Mesothelial cell of epicardium (in vitro differentiated cells): Measurements from ENCODE around the gene RAB29. TPM values are rescaled to one million over a fixed set of nuclear protein-coding genes. Genes with fewer than 3 reads are reported as not detected.

Experiments
- DNase-seq, 2 experiments: peaks; one replicate each; pipeline ENCODE4 v3.0.0; 2021; ENCODE audit warnings: low spot score in 2 of 2; ENCODE audit not compliant: unreplicated experiment in 2 of 2
- H3K27ac Mint-ChIP-seq: 2 replicates; pipeline ENCODE4 v1.8.0; 2021; ENCODE audit warnings: mixed read lengths
- H3K27me3 Mint-ChIP-seq: 2 replicates; pipeline ENCODE4 v1.8.0; 2021; ENCODE audit warnings: low read depth, mixed read lengths
- H3K36me3 Mint-ChIP-seq: 2 replicates; pipeline ENCODE4 v1.8.0; 2021; ENCODE audit warnings: mixed read lengths
- H3K4me1 Mint-ChIP-seq: 2 replicates; pipeline ENCODE4 v1.8.0; 2021; ENCODE audit warnings: mixed read lengths
- H3K4me3 Mint-ChIP-seq: 2 replicates; pipeline ENCODE4 v1.8.0; 2021; ENCODE audit warnings: mild to moderate bottlenecking, moderate library complexity, mixed read lengths
- H3K9me3 Mint-ChIP-seq: 2 replicates; pipeline ENCODE4 v1.8.0; 2021; ENCODE audit warnings: mixed read lengths
- CTCF ChIP-seq: fragments of 200-600 bp; sonication (generic); IDR thresholded peaks from one replicate; pipeline ENCODE4 v1.5.0; 2021; ENCODE audit warnings: antibody characterized with exemption; ENCODE audit not compliant: unreplicated experiment
- total RNA-seq: library from RNA; stranded (reverse); gene quantifications from 3 replicates; pipeline ENCODE4 v1.2.1, GENCODE V29; 2021

The RAB29 gene
- total RNA-seq, 1 donor from 2014 or later: 8.7 TPM

DNA sequence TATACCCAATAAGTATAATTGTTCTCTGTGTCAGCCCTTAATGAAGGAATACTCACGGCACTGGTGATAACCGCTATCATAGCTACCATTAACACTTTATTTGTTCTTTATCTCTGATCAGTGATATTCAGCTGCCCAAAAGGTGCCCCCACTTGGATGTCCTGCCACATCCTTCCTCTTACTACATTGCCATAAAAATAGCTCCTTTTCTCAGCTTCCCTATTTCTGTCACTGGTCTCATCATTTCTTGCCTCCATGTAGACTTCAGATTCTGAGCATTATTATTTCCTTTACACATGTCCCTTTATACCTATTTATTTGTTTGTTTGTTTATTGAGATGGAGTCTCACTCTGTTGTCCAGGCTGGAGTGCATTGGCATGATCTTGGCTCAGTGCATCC, 2.7 kb upstream of the RAB29 start:
- DNase-seq: no peak
- Mint-ChIP-seq H3K27me3 (peaks cover 30% of the 10 kb centered on the region), H3K4me3 (no peak overlapping the region), H3K36me3 (no peaks in the 10 kb centered on the region), H3K4me1 (peaks cover 17% of the 10 kb centered on the region), H3K27ac (no peak overlapping the region), H3K9me3 (no peaks in the 10 kb centered on the region)
- no peak for TF ChIP-seq CTCF

- H3K4me1 Mint-ChIP-seq: peaks cover 35% of the 10 kb centered on the region
- H3K27ac Mint-ChIP-seq: no peak overlapping the region
- H3K4me3 Mint-ChIP-seq: peak overlapping the region; percentile 86
- H3K9me3 Mint-ChIP-seq: no peaks in the 10 kb centered on the region
- H3K27me3 Mint-ChIP-seq: peaks cover 38% of the 10 kb centered on the region
- H3K36me3 Mint-ChIP-seq: no peaks in the 10 kb centered on the region
- TF ChIP-seq CTCF: no peak
- DNase-seq: no peak
These were observed 405 bp upstream of the RAB29 start for GRCh38 chr1:205775717-205776056.

- no peaks in the 10 kb centered on the region for H3K9me3 Mint-ChIP-seq
- H3K27ac Mint-ChIP-seq: no peak overlapping the region
- peaks cover 38% of the 10 kb centered on the region for H3K27me3 Mint-ChIP-seq
These were observed 876 bp downstream of the RAB29 start for GRCh38 chr1:205774198-205775014.

DNA sequence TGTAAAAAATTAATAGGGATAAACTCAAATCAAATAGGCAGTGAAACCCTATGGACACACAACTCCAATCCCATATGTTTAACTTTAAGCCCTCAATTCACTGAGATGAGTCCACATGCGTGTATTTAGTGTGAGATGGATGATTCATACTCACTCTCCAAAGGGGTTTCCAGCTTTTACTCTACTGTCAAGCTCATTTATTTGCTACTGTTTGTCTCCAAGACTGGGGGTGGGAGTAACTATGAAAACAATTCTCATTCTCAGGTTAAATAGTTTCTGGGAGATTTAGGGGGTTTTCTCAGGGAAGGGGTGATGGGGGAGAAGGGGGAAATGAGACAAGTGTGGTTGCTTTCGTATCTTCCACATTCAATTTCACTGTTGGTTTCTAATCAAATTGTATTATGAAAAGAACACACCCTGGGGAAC, 2.7 kb downstream of the RAB29 start:
- H3K4me3 Mint-ChIP-seq: no peak overlapping the region
- H3K9me3 Mint-ChIP-seq: no peaks in the 10 kb centered on the region
- no peak for TF ChIP-seq CTCF
- peaks cover 38% of the 10 kb centered on the region for H3K27me3 Mint-ChIP-seq
- no peaks in the 10 kb centered on the region for H3K36me3 Mint-ChIP-seq
- H3K4me1 Mint-ChIP-seq: peaks cover 52% of the 10 kb centered on the region
- H3K27ac Mint-ChIP-seq: no peak overlapping the region
- no peak for DNase-seq

More at GRCh38 chr1:205774198-205775014, 876 bp downstream of the RAB29 start:
- H3K36me3 Mint-ChIP-seq: no peaks in the 10 kb centered on the region
- peaks cover 48% of the 10 kb centered on the region for H3K4me1 Mint-ChIP-seq
- H3K4me3 Mint-ChIP-seq: peak overlapping the region; percentile 86
- no peak for TF ChIP-seq CTCF
- no peak for DNase-seq

- no peaks in the 10 kb centered on the region for H3K9me3 Mint-ChIP-seq
- H3K27ac Mint-ChIP-seq: peak overlapping the region; percentile 93
- peaks cover 51% of the 10 kb centered on the region for H3K4me1 Mint-ChIP-seq
- peaks cover 30% of the 10 kb centered on the region for H3K27me3 Mint-ChIP-seq
- no peak for TF ChIP-seq CTCF
- no peak for DNase-seq
- no peaks in the 10 kb centered on the region for H3K36me3 Mint-ChIP-seq
- H3K4me3 Mint-ChIP-seq: no peak overlapping the region
These were observed 4.7 kb downstream of the RAB29 start for GRCh38 chr1:205770618-205771017.
